GM21526 (cell line): ENCODE measurements around the gene MRPL42.
A peak's percentile ranks its signal among the peaks of the same experiment; 100 is the strongest.

Experiments
- ATAC-seq: cut with Tn5 transposase; IDR thresholded peaks from one replicate; pipeline ENCODE4 v1.9.1; 2021; ENCODE audit warnings: moderate library complexity; ENCODE audit not compliant: unreplicated experiment, low FRiP score

MRPL42 gene

GRCh38 chr12:93442411-93443340 lies 24.6 kb upstream of the MRPL42 start:
- ATAC-seq, result no peak

GRCh38 chr12:93443576-93443975 lies 23.7 kb upstream of the MRPL42 start:
- ATAC-seq, result no peak

- no peak for ATAC-seq
These were observed 19.6 kb upstream of the MRPL42 start for GRCh38 chr12:93447555-93448290.

- ATAC-seq, result no peak
These were observed 18.5 kb upstream of the MRPL42 start for GRCh38 chr12:93448796-93449195.

GRCh38 chr12:93449277-93449676 lies 18.0 kb upstream of the MRPL42 start:
- peak; percentile 65 for ATAC-seq

- ATAC-seq, result no peak
These were observed 15.7 kb upstream of the MRPL42 start for GRCh38 chr12:93451423-93452158.

GRCh38 chr12:93453633-93454032 lies 13.7 kb upstream of the MRPL42 start:
- no peak for ATAC-seq

- no peak for ATAC-seq
These were observed 11.2 kb upstream of the MRPL42 start for GRCh38 chr12:93456077-93456476.

- ATAC-seq, result no peak
These were observed 8.2 kb upstream of the MRPL42 start for GRCh38 chr12:93459097-93459496.

- no peak for ATAC-seq
These were observed 7.3 kb upstream of the MRPL42 start for GRCh38 chr12:93460003-93460402.

GRCh38 chr12:93460902-93461301 lies 6.4 kb upstream of the MRPL42 start:
- ATAC-seq, result no peak

GRCh38 chr12:93461503-93461902 lies 5.8 kb upstream of the MRPL42 start:
- ATAC-seq, result no peak

- ATAC-seq, result no peak
These were observed 1.5 kb upstream of the MRPL42 start for GRCh38 chr12:93465841-93466240.

GRCh38 chr12:93466625-93467350 lies 526 bp upstream of the MRPL42 start:
- peak; percentile 4 for ATAC-seq

GRCh38 chr12:93468008-93468371 lies 676 bp downstream of the MRPL42 start:
- ATAC-seq, result peak; percentile 22

- no peak for ATAC-seq
These were observed 2.1 kb downstream of the MRPL42 start for GRCh38 chr12:93469386-93469785.

GRCh38 chr12:93476555-93476954 lies 9.2 kb downstream of the MRPL42 start:
- ATAC-seq, result no peak

GRCh38 chr12:93482721-93483120 lies 15.4 kb downstream of the MRPL42 start:
- ATAC-seq, result no peak

- no peak for ATAC-seq
These were observed 16.0 kb downstream of the MRPL42 start for GRCh38 chr12:93483151-93483807.
